ENCODE results near the gene SLC28A3. TPM values are rescaled to one million over a fixed set of nuclear protein-coding genes. Genes with fewer than 3 reads are reported as not detected.

SLC28A3 gene
- total RNA-seq, 2 experiments from 2014 or later, result not detected

DNA sequence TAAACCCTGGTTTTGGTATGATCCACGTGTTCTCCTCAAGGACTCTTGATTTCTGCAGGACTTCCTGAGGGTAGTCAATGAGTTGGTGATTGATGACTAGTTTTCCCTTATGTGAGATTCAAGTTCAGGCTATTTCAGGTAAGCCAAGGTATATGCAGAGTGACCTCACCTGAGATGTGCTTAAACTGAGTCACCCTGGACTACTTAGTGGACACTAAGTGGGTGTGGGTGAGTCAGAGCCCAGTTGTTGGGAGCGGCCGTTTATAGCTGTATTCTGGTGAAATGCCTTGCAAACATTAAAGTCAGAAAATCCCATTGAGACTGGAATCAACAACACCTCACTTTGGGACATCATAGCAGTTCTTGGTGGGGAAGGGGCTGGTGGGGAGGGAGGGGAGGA is 62.9 kb downstream of the SLC28A3 start:
- no peaks in the 10 kb centered on the region for H3K9me3 Mint-ChIP-seq
- H3K9me3 ChIP-seq (ENCODE audit: control insufficient read depth in 1 of 2, insufficient read depth in 1 of 2, low read length in 2 of 2), result no peaks in the 10 kb centered on the region
- H3K27me3 ChIP-seq (ENCODE audit: control insufficient read depth in 1 of 2, insufficient read depth in 2 of 2, low read length in 2 of 2), result peaks cover 0 to 13% of the 10 kb centered on the region in 2 experiments
- no peak for TF ChIP-seq CTCF (IDR thresholded peaks at IDR 0.05)
- no peak overlapping the region for H3K4me3 ChIP-seq (ENCODE audit: low read length)
- H3K4me1 ChIP-seq (ENCODE audit: insufficient read depth, low read length), result no peaks in the 10 kb centered on the region
- H3K4me3 Mint-ChIP-seq, result no peak overlapping the region
- H3K36me3 ChIP-seq (ENCODE audit: insufficient read depth, low read length), result no peaks in the 10 kb centered on the region
- H3K27ac ChIP-seq (ENCODE audit: low read depth in 1 of 2, low read length in 2 of 2), result no peak overlapping the region
- H3K27ac Mint-ChIP-seq, result no peak overlapping the region
- H3K27me3 Mint-ChIP-seq, result peaks cover 44% of the 10 kb centered on the region
- ATAC-seq (ENCODE audit: poor library complexity) (no peak), DNase-seq (no peak)
- H3K36me3 Mint-ChIP-seq (ENCODE audit: low read depth), result no peaks in the 10 kb centered on the region
- H3K4me1 Mint-ChIP-seq (ENCODE audit: low read depth), result no peaks in the 10 kb centered on the region
- ChIA-PET CTCF (no interaction called here), POLR2A (no interaction called here)
- intact Hi-C loops (cut with DNase I, micrococcal nuclease), result no loop called here

DNA sequence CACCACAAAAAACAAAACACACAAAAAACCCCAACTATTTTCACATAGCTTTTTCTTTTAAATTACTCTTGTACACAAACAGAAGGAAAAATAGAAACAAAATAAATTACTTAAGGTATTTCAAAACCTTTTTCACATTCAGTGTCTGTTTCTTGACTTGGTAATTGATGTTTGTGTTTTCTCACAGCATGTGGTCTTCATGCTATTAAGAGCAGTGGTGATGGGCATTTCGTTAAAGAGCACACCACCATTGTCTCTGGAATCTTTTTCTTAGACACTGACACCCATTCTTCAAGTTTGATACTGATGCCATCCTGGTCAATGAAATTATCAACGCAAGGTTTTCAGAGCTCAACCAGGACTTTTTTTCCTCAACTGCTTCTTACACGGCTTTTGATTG is 63.8 kb downstream of the SLC28A3 start:
- peaks cover under 1% of the 10 kb centered on the region for H3K4me1 Mint-ChIP-seq (ENCODE audit: low read depth)
- Histone ChIP-seq H3K36me3 (ENCODE audit: insufficient read depth, low read length) (no peaks in the 10 kb centered on the region), H3K4me1 (ENCODE audit: insufficient read depth, low read length) (peaks cover under 1% of the 10 kb centered on the region), H3K27ac (ENCODE audit: low read depth in 1 of 2, low read length in 2 of 2) (no peak overlapping the region), H3K9me3 (ENCODE audit: control insufficient read depth in 1 of 2, insufficient read depth in 1 of 2, low read length in 2 of 2) (no peaks in the 10 kb centered on the region), H3K4me3 (ENCODE audit: low read length) (no peak overlapping the region), H3K27me3 (ENCODE audit: control insufficient read depth in 1 of 2, insufficient read depth in 2 of 2, low read length in 2 of 2) (peaks cover 2 to 16% of the 10 kb centered on the region in 2 experiments)
- no peaks in the 10 kb centered on the region for H3K36me3 Mint-ChIP-seq (ENCODE audit: low read depth)
- H3K4me3 Mint-ChIP-seq, result no peak overlapping the region
- DNase-seq, result no peak
- TF ChIP-seq CTCF (IDR thresholded peaks at IDR 0.05), result no peak
- peaks cover 53% of the 10 kb centered on the region for H3K27me3 Mint-ChIP-seq
- no peaks in the 10 kb centered on the region for H3K9me3 Mint-ChIP-seq
- ATAC-seq (ENCODE audit: poor library complexity), result no peak
- intact Hi-C loops (cut with DNase I, micrococcal nuclease), result no loop called here
- ChIA-PET POLR2A (no interaction called here), CTCF (no interaction called here)
- H3K27ac Mint-ChIP-seq, result no peak overlapping the region

DNA sequence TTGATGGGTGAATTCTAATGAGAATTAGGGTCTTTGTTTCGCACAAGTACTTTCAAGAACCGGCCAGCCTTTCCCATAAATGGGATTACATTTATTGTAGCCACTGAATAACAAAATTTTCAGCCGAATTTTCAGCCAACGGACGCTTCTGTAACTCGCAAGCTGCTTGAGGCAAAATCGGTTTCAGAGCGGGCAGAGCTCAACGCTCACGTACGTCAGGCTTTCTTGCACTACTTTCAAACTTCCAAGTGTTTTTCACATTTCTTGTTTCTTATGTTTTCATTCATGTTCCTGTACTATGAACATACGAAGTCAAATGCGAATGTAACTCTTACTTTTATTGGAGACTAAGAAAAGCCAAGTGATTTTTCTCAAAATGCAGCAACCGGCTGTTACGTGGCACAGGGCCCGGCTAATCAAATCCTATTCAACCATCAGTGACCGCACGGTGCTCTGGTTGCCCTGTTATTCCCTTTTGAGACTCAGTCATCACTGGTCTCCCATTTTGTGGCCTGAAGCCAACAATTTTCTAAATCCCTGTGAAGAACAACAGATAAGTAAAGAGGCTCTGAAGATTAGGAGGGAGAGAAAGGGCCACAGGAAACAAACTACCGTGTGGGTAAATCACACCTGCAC is 68.5 kb downstream of the SLC28A3 start:
- Mint-ChIP-seq H3K27ac (no peak overlapping the region), H3K36me3 (ENCODE audit: low read depth) (no peaks in the 10 kb centered on the region), H3K9me3 (no peaks in the 10 kb centered on the region), H3K4me3 (no peak overlapping the region), H3K4me1 (ENCODE audit: low read depth) (peaks cover 8% of the 10 kb centered on the region), H3K27me3 (peaks cover 74% of the 10 kb centered on the region)
- Histone ChIP-seq H3K27ac (ENCODE audit: low read depth in 1 of 2, low read length in 2 of 2) (no peak overlapping the region), H3K4me1 (ENCODE audit: insufficient read depth, low read length) (peaks cover 5% of the 10 kb centered on the region), H3K27me3 (ENCODE audit: control insufficient read depth in 1 of 2, insufficient read depth in 2 of 2, low read length in 2 of 2) (peaks cover 6 to 19% of the 10 kb centered on the region in 2 experiments), H3K9me3 (ENCODE audit: control insufficient read depth in 1 of 2, insufficient read depth in 1 of 2, low read length in 2 of 2) (no peaks in the 10 kb centered on the region), H3K4me3 (ENCODE audit: low read length) (no peak overlapping the region), H3K36me3 (ENCODE audit: insufficient read depth, low read length) (no peaks in the 10 kb centered on the region)
- intact Hi-C loops (cut with DNase I, micrococcal nuclease), result no loop called here
- no peak for DNase-seq
- ATAC-seq (ENCODE audit: poor library complexity), result no peak
- TF ChIP-seq CTCF (IDR thresholded peaks at IDR 0.05), result no peak
- CTCF ChIA-PET, result no interaction called here
- POLR2A ChIA-PET, result no interaction called here

Data from CD4-positive, alpha-beta T cell (primary cell).